ENCODE measurements around the gene KCNG2. TPM values are rescaled to one million over a fixed set of nuclear protein-coding genes. Genes with fewer than 3 reads are reported as not detected.

The KCNG2 gene
- total and polyA plus RNA-seq, 2 of the 13 experiments (the other 11 are each of a cell fraction or from before 2014, with no cell fraction given) = not detected

DNA sequence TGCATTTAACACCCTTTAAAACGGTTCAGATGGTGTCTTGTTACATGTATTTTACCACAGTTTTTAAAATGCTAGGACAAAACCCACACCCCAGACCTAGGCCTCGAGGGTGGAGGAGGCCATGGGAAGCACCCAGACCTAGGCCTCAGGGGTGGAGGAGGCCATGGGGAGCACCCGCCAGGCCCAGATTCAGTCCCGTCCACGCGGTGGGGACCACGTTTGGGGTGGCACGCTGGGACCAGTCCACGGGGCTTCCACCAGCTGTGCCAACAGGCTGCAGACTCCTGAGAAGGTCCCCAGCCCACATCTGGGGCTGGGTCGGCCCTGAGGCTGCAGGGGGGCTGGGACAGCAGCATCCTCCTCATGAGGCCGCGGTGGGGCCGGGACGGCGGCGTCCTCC, 90.3 kb downstream of the KCNG2 start:
- ChIA-PET CTCF (ENCODE audit: low intra/inter-chr PET ratio, low total read pairs) (no interaction called here), POLR2A (no interaction called here)
- no peak for ATAC-seq
- Histone ChIP-seq H3K4me3 (replicated peaks in 1 of 3; ENCODE audit: insufficient read depth in 1 of 3, low read depth in 2 of 3, low read length in 3 of 3) (no peak overlapping the region), H3K27me3 (ENCODE audit: control insufficient read depth in 1 of 2, insufficient read depth in 2 of 2, low read length in 2 of 2) (peaks cover 4 to 30% of the 10 kb centered on the region in 2 experiments), H3K27ac (ENCODE audit: extremely low read length, insufficient read depth, low read length) (no peak overlapping the region), H3K4me1 (ENCODE audit: insufficient read depth, low read length) (peaks cover 9% of the 10 kb centered on the region), H3K9me3 (ENCODE audit: low read length) (peaks cover 8% of the 10 kb centered on the region), H3K4me2 (ENCODE audit: low read depth, low read length) (no peak overlapping the region), H4K20me1 (ENCODE audit: insufficient read depth, low read length) (no peaks in the 10 kb centered on the region), H2AFZ (ENCODE audit: low read length) (no peak overlapping the region), H3K9ac (ENCODE audit: insufficient read depth, low read depth, low read length) (no peak overlapping the region), H3K79me2 (ENCODE audit: insufficient read depth, low read length) (no peaks in the 10 kb centered on the region), H3K36me3 (replicated peaks in 1 of 2; ENCODE audit: control insufficient read depth in 1 of 2, insufficient read depth in 2 of 2, low read length in 2 of 2) (no peaks in the 10 kb centered on the region)
- BruUV-seq (replicated peaks) = no TSS peak
- in situ Hi-C loops (cut with HindIII; ENCODE audit: extremely low pct_ligation_motif_present, low pct_unique_long_range_greater_than_20kb) = no loop called here
- TF ChIP-seq ZNF329 (CRISPR knock-in tag; IDR thresholded peaks at IDR 0.05; ENCODE audit: low read depth) (no peak), TGIF2 (CRISPR knock-in tag; IDR thresholded peaks at IDR 0.05) (no peak), ARID2 (CRISPR knock-in tag; IDR thresholded peaks at IDR 0.05; ENCODE audit: borderline replicate concordance) (no peak), ZNF652 (CRISPR knock-in tag; IDR thresholded peaks at IDR 0.05; ENCODE audit: borderline replicate concordance, low read depth) (no peak), LCORL (IDR thresholded peaks at IDR 0.05) (no peak), LCORL (CRISPR knock-in tag; IDR thresholded peaks at IDR 0.05) (no peak), ZNF703 (CRISPR knock-in tag; IDR thresholded peaks at IDR 0.05; ENCODE audit: borderline replicate concordance) (no peak), ZBTB7B (CRISPR knock-in tag; IDR thresholded peaks at IDR 0.05) (no peak), DBP (CRISPR knock-in tag; IDR thresholded peaks at IDR 0.05; ENCODE audit: not compliant biosample characterization) (no peak)
- FAIRE-seq = no peak
- intact Hi-C loops (cut with micrococcal nuclease; ENCODE audit: unreplicated experiment) = no loop called here
- WGBS (ENCODE audit: low lambda C conversion rate) = 51% methylated on average over 7 of the region's 16 CpGs
- DNase-seq (ENCODE audit: low spot score) = no peak

- Histone ChIP-seq H3K4me3 (replicated peaks in 1 of 3; ENCODE audit: insufficient read depth in 1 of 3, low read depth in 2 of 3, low read length in 3 of 3) (no peak overlapping the region), H3K9ac (ENCODE audit: insufficient read depth, low read depth, low read length) (no peak overlapping the region), H3K4me1 (ENCODE audit: insufficient read depth, low read length) (peaks cover 9% of the 10 kb centered on the region), H3K79me2 (ENCODE audit: insufficient read depth, low read length) (no peaks in the 10 kb centered on the region), H3K27ac (ENCODE audit: extremely low read length, insufficient read depth, low read length) (no peak overlapping the region), H3K27me3 (ENCODE audit: control insufficient read depth in 1 of 2, insufficient read depth in 2 of 2, low read length in 2 of 2) (peaks cover 3 to 24% of the 10 kb centered on the region in 2 experiments), H3K4me2 (ENCODE audit: low read depth, low read length) (peak overlapping the region; percentile 33; the same call in 1 of the 2 replicates), H3K9me3 (ENCODE audit: low read length) (peaks cover 23% of the 10 kb centered on the region), H4K20me1 (ENCODE audit: insufficient read depth, low read length) (no peaks in the 10 kb centered on the region), H3K36me3 (replicated peaks in 1 of 2; ENCODE audit: control insufficient read depth in 1 of 2, insufficient read depth in 2 of 2, low read length in 2 of 2) (no peaks in the 10 kb centered on the region), H2AFZ (ENCODE audit: low read length) (no peak overlapping the region)
- ATAC-seq = peak; percentile 18; the same call in 1 of the 3 replicates
- POLR2A ChIA-PET = no interaction called here
- peak; percentile 20 for DNase-seq (ENCODE audit: low spot score)
- in situ Hi-C loops (cut with HindIII; ENCODE audit: extremely low pct_ligation_motif_present, low pct_unique_long_range_greater_than_20kb) (no loop called here), intact Hi-C loops (cut with micrococcal nuclease; ENCODE audit: unreplicated experiment) (no loop called here)
- BruUV-seq (replicated peaks) = no TSS peak
- WGBS (ENCODE audit: low lambda C conversion rate) = 20% methylated on average over 14 of the region's 14 CpGs
- CTCF ChIA-PET (ENCODE audit: low intra/inter-chr PET ratio, low total read pairs) = no interaction called here
- no peak for FAIRE-seq
- TF ChIP-seq ZNF343 (CRISPR knock-in tag; IDR thresholded peaks at IDR 0.05) (no peak), ZNF597 (CRISPR knock-in tag; IDR thresholded peaks at IDR 0.05) (no peak), ZBTB8A (CRISPR knock-in tag; IDR thresholded peaks at IDR 0.05; ENCODE audit: borderline replicate concordance, low read depth) (no peak), KAT8 (CRISPR knock-in tag; IDR thresholded peaks at IDR 0.05) (no peak), MLX (CRISPR knock-in tag; IDR thresholded peaks at IDR 0.05) (no peak), HHEX (CRISPR knock-in tag; IDR thresholded peaks at IDR 0.05) (no peak), ZNF784 (CRISPR knock-in tag; IDR thresholded peaks at IDR 0.05; ENCODE audit: borderline replicate concordance) (no peak), GABPB1 (CRISPR knock-in tag; IDR thresholded peaks at IDR 0.05) (peak; percentile 79; the same call in 1 of the 2 replicates), IKZF1 (IDR thresholded peaks at IDR 0.05) (no peak), KDM2A (CRISPR knock-in tag; IDR thresholded peaks at IDR 0.05; ENCODE audit: borderline replicate concordance, low read depth) (no peak)
Observed at GRCh38 chr18:79889569-79889968, 91.8 kb downstream of the KCNG2 start.

All from HepG2 (cell line).